Neuronal stem cell (in vitro differentiated cells): Measurements from ENCODE around the gene HOXD13.

ENCODE experiments used
- DNase-seq: peaks from one replicate; pipeline ENCODE4 v3.0.0-alpha.2; 2013; ENCODE audit warnings: low spot score
- H2AFZ ChIP-seq: one replicate; pipeline ENCODE4 v1.6.1; 2013; ENCODE audit warnings: mild to moderate bottlenecking, low read length, inconsistent platforms
- H2AK5ac ChIP-seq: 2 replicates; pipeline ENCODE4 v1.6.1; 2013; ENCODE audit warnings: low read depth, mild to moderate bottlenecking, inconsistent platforms, low read length, moderate library complexity, mixed read lengths
- H2BK120ac ChIP-seq: 2 replicates; pipeline ENCODE4 v1.6.1; 2013; ENCODE audit warnings: low read depth, mild to moderate bottlenecking, inconsistent platforms, low read length, moderate library complexity, mixed read lengths
- H2BK12ac ChIP-seq: one replicate; pipeline ENCODE4 v1.6.1; 2013; ENCODE audit warnings: low read length, inconsistent platforms
- H2BK15ac ChIP-seq: 2 replicates; pipeline ENCODE4 v1.6.1; 2013; ENCODE audit warnings: mild to moderate bottlenecking, low read length, inconsistent platforms, mixed read lengths
- H2BK5ac ChIP-seq: one replicate; pipeline ENCODE4 v1.6.1; 2013; ENCODE audit warnings: inconsistent platforms, mild to moderate bottlenecking, low read length, moderate library complexity
- H3K14ac ChIP-seq: one replicate; pipeline ENCODE4 v1.6.1; 2013; ENCODE audit warnings: low read length, inconsistent platforms
- H3K18ac ChIP-seq: 2 replicates; pipeline ENCODE4 v1.6.1; 2013; ENCODE audit warnings: low read length, inconsistent platforms
- H3K23ac ChIP-seq: 2 replicates; pipeline ENCODE4 v1.6.1; 2013; ENCODE audit warnings: low read depth, mild to moderate bottlenecking, mixed read lengths, low read length, inconsistent platforms; ENCODE audit not compliant: poor library complexity
- H3K27ac ChIP-seq: replicated peaks from 3 replicates; pipeline ENCODE4 v1.5.1; 2013; ENCODE audit warnings: low read length, inconsistent platforms
- H3K27me3 ChIP-seq, 3 experiments: 2 replicates each; pipeline ENCODE4 v1.6.1; 2013; ENCODE audit warnings: low read length in 3 of 3, mild to moderate bottlenecking in 2 of 3, inconsistent platforms in 1 of 3, low read depth in 1 of 3, mixed read lengths in 1 of 3, moderate library complexity in 1 of 3; ENCODE audit not compliant: control insufficient read depth in 3 of 3, insufficient read depth in 3 of 3
- H3K36me3 ChIP-seq, 2 donors: replicated peaks in 1 of 2; 2 replicates each; pipeline ENCODE4 v1.6.1; 2013; ENCODE audit warnings: low read length in 2 of 2; ENCODE audit not compliant: control insufficient read depth in 2 of 2, insufficient read depth in 2 of 2
- H3K4ac ChIP-seq: 2 replicates; pipeline ENCODE4 v1.6.1; 2013; ENCODE audit warnings: inconsistent platforms, mild to moderate bottlenecking, low read length, moderate library complexity
- H3K4me1 ChIP-seq, 2 donors: 1 replicate in 1 of 2; 2 replicates in 1 of 2; pipeline ENCODE4 v1.6.1; 2013; ENCODE audit warnings: low read length in 2 of 2, low read depth in 1 of 2; ENCODE audit not compliant: control insufficient read depth in 2 of 2, insufficient read depth in 1 of 2
- H3K4me2 ChIP-seq: one replicate; pipeline ENCODE4 v1.6.1; 2013; ENCODE audit warnings: mild to moderate bottlenecking, low read length, inconsistent platforms; ENCODE audit not compliant: insufficient read depth, poor library complexity, severe bottlenecking
- H3K4me3 ChIP-seq, 2 donors: 2 replicates each; pipeline ENCODE4 v1.5.1; 2013; ENCODE audit warnings: low read length in 2 of 2, mild to moderate bottlenecking in 2 of 2, inconsistent platforms in 1 of 2, moderate library complexity in 1 of 2
- H3K79me1 ChIP-seq: one replicate; pipeline ENCODE4 v1.6.1; 2013; ENCODE audit warnings: low read depth, mild to moderate bottlenecking, inconsistent platforms, low read length, moderate library complexity
- H3K9ac ChIP-seq: one replicate; pipeline ENCODE4 v1.6.1; 2013; ENCODE audit warnings: mild to moderate bottlenecking, low read depth, low read length, inconsistent platforms; ENCODE audit not compliant: poor library complexity
- H3K9me3 ChIP-seq, 2 donors: replicated peaks in 1 of 2; 2 replicates each; pipeline versions ENCODE3 to v1.6.1; 2013; ENCODE audit warnings: low read length in 2 of 2, mild to moderate bottlenecking in 2 of 2, inconsistent platforms in 1 of 2, low read depth in 1 of 2, mixed read lengths in 1 of 2, moderate library complexity in 1 of 2; ENCODE audit not compliant: control insufficient read depth in 2 of 2, insufficient read depth in 1 of 2
- H4K8ac ChIP-seq: one replicate; pipeline ENCODE4 v1.6.1; 2013; ENCODE audit warnings: low read depth, mild to moderate bottlenecking, inconsistent platforms, low read length, moderate library complexity
- H4K91ac ChIP-seq: one replicate; pipeline ENCODE4 v1.6.1; 2013; ENCODE audit warnings: low read length, low read depth, mild to moderate bottlenecking, inconsistent platforms; ENCODE audit not compliant: poor library complexity
- WGBS, 2 donors: extraction: QIAGEN DNeasy Blood & Tissue Kit; methylation state at CpG; one replicate each; pipeline ENCODE4 v1.1.7; 2013; ENCODE audit warnings: missing lambda C conversion rate in 2 of 2, mixed read lengths in 1 of 2; ENCODE audit not compliant: insufficient read length in 2 of 2, insufficient replicate concordance in 1 of 2; ENCODE audit errors: extremely low coverage in 2 of 2; 5-methylcytosine and 5-hydroxymethylcytosine counted together

HOXD13 gene

DNA sequence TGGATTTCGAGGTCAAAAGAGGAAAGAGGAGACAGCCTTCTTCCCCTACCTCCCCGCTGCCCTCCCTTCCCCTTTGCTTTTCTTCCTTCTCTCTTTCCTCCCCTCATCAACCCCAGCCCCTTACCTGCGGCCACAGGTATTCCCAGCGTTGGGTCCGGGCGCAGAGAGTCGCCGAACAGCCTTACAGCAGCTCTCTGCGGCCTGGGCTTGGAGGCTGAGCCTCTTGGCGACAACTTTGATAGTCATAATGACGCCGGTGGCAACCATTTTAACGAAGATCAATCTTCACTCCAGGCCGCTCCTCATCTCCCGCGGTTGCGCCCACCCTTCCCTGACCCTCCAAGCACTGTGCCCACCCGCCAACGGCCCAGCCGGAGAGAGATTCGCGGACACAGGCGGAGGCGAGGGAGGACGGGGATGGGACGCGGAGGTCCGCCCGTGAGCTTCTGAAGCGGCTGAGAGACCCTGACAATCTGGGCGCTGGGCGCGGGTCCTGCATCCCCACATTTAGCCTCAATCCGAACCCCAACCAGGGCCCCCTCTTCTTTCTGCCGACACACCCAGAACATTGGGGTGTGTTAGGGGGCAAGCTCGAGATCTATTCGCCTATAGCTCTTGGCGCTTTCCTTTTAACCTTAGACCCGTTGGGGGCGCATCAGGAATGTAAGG lies 7.3 kb upstream of the HOXD13 start:
- peaks cover 0 to 3% of the 10 kb centered on the region in 2 donors for H3K4me1 ChIP-seq
- H3K4me3 ChIP-seq, result no peak overlapping the region
- no peak overlapping the region for H3K4ac ChIP-seq
- no peak overlapping the region for H2BK120ac ChIP-seq
- H2BK5ac ChIP-seq, result no peak overlapping the region
- no peak overlapping the region for H3K14ac ChIP-seq
- no peak overlapping the region for H4K8ac ChIP-seq
- H3K79me1 ChIP-seq, result no peaks in the 10 kb centered on the region
- H3K9ac ChIP-seq, result no peak overlapping the region
- no peak overlapping the region for H3K27ac ChIP-seq
- no peak overlapping the region for H2AK5ac ChIP-seq
- H3K18ac ChIP-seq, result peak overlapping the region; percentile 25
- peaks cover 0 to 3% of the 10 kb centered on the region in 2 donors for H3K9me3 ChIP-seq
- H2BK15ac ChIP-seq, result no peak overlapping the region
- no peak overlapping the region for H4K91ac ChIP-seq
- H2AFZ ChIP-seq, result peak overlapping the region; percentile 48
- no peaks in the 10 kb centered on the region for H3K36me3 ChIP-seq
- no peak overlapping the region for H3K4me2 ChIP-seq
- no peak overlapping the region for H3K23ac ChIP-seq
- WGBS, 2 donors, result no CpG with 5 or more reads among the region's 40 CpGs
- no peak for DNase-seq
- peaks cover 63 to 100% (median 100%) of the 10 kb centered on the region in 3 experiments for H3K27me3 ChIP-seq
- no peak overlapping the region for H2BK12ac ChIP-seq

DNA sequence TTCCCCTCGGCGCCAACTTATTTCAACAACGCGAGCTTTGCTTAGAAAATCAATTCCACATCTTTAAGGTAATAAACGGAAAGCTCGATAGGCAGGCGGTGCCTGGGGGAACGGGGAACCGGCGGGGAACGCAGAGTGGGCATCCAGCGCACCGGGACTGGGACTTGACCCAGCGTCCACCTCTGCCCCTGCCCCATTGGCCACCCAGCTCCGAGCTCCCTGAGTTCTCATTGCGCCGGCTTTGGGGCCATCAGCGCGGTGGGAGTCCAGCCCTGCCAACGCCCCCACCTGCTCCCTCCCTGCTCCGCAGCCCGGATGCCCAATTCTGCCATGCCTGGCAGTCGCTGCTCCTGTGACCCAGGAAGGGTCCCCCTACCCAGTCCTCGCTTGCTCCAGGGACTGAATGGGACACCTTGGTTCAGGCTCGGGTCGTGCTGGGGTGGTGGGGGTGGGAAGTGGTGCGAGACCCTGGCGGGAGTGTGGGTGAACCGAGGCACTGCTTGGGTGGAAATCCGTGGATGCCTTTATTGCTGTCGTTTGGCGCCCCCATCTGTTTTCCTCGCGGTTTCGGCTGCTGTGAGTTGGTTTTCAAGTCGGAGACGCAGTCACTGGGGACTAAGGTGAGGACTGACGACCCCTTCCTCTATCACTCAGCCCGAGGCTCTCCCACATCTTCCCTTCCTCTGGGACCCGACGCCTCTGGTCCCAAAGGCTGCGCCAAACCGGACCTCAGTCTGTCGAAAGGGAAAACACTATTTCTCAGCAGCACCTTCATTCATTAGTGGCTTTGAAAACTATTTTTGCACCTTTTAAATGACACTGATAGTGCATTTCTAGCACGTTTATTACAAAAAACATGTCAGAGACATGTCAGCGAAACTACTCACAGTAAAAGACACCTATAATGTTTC lies 6.4 kb upstream of the HOXD13 start:
- no peak overlapping the region for H3K27ac ChIP-seq
- no peak overlapping the region for H3K18ac ChIP-seq
- no peak overlapping the region for H3K23ac ChIP-seq
- no peak overlapping the region for H2BK15ac ChIP-seq
- no CpG with 5 or more reads among the region's 46 CpGs for WGBS, 2 donors
- no peak overlapping the region for H2BK120ac ChIP-seq
- DNase-seq, result no peak
- H4K8ac ChIP-seq, result no peak overlapping the region
- no peak overlapping the region for H2AFZ ChIP-seq
- H3K79me1 ChIP-seq, result no peaks in the 10 kb centered on the region
- H3K4me2 ChIP-seq, result no peak overlapping the region
- H3K14ac ChIP-seq, result no peak overlapping the region
- no peak overlapping the region for H2BK5ac ChIP-seq
- peaks cover 57 to 100% (median 98%) of the 10 kb centered on the region in 3 experiments for H3K27me3 ChIP-seq
- H3K4me3 ChIP-seq, result no peak overlapping the region
- H3K9ac ChIP-seq, result no peak overlapping the region
- H2AK5ac ChIP-seq, result no peak overlapping the region
- no peak overlapping the region for H4K91ac ChIP-seq
- no peaks in the 10 kb centered on the region for H3K36me3 ChIP-seq
- no peak overlapping the region for H3K4ac ChIP-seq
- H2BK12ac ChIP-seq, result no peak overlapping the region
- no peaks in the 10 kb centered on the region for H3K9me3 ChIP-seq
- peaks cover 0 to 3% of the 10 kb centered on the region in 2 donors for H3K4me1 ChIP-seq

DNA sequence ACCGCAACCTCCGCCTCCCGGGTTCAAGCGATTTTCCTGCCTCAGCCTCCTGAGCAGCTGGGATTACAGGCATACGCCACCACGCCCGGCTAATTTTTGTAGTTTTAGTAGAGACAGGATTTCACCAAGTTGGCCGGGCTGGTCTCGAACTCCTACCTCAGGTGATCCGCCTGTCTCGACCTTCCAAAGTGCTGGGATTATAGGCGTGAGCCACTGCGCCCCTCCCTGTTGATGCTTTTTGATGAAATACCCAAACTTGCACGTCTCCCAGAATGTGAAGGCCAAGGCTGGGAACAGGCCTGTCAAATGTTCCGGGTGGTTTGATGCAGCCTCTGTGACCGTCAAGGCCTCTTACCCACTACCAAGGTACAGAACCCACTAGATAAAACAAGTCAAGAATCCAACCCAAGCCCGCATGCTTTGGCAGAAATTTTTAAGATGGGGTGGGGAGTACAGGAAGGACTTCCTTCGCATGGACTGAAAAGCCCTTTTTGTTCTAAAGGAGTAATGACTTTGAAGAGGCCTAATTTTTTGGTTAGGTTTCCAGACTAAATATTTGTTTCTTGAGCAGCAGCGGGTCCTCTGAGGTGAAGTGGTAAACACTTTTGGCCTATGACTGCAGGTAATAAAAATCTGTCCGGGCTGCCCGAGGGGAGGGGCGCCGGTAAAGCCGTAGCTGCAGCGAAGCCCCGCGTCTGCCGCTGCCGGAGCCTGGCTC lies 5.0 kb upstream of the HOXD13 start:
- Histone ChIP-seq H3K27me3 (peaks cover 59 to 99% (median 98%) of the 10 kb centered on the region in 3 experiments), H3K79me1 (no peaks in the 10 kb centered on the region), H2AFZ (peak overlapping the region; percentile 86), H2BK5ac (no peak overlapping the region), H3K14ac (peak overlapping the region; percentile 63), H2BK15ac (no peak overlapping the region), H3K9ac (no peak overlapping the region), H2AK5ac (no peak overlapping the region), H3K27ac (no peak overlapping the region), H2BK120ac (no peak overlapping the region), H3K9me3 (no peaks in the 10 kb centered on the region), H3K4me2 (peak overlapping the region; percentile 42), H3K4me1 (peaks cover 0 to 3% of the 10 kb centered on the region in 2 donors), H2BK12ac (no peak overlapping the region), H3K18ac (no peak overlapping the region), H3K23ac (no peak overlapping the region), H3K4ac (no peak overlapping the region), H4K8ac (no peak overlapping the region), H3K4me3 (no peak overlapping the region), H3K36me3 (no peaks in the 10 kb centered on the region), H4K91ac (no peak overlapping the region)
- no CpG with 5 or more reads among the region's 29 CpGs for WGBS, 2 donors
- DNase-seq, result no peak
